HG03064 (cell line): ENCODE results near the gene GRID1.

Experiments used
- ATAC-seq: cut with Tn5 transposase; IDR thresholded peaks from one replicate; pipeline ENCODE4 v1.9.1; 2021; ENCODE audit warnings: low read depth; ENCODE audit not compliant: unreplicated experiment

Gene GRID1

DNA sequence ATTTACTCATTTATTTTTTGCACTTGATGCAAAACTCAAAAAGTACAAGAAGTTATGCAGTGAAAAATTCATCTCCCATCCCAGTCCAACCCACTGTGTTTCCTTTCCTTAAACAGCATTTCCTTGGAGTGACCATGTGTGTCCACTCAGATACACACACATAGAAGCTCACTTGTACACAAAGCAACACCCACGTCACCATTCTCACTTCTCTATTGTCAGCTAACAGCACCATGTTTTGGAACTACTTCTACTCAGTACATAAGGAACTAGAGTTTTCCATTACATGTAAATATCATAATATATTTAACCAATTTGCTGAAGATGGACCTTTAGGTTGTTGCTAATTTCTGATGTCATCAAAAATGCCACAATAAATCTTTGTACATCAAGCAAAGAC is 167.6 kb downstream of the GRID1 start:
- no peak for ATAC-seq

DNA sequence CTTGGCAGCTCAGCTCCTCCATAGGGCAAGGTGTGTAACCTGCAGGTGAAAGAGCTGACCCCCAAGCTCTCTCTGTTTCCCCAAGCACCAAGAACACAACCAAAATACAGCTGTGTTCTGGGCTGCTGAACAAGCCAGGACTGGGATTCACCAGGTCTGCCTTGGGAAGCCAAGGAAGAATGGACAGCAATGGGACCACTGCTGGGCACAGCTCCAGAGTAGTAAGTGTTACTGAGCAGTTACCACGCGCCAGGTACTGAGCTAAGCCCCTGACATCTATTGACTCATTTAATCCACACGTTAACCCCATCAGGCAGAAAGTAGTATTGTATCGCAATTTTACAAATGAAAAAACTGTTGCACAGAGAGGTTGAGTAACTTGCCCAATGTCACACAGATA is 168.3 kb downstream of the GRID1 start:
- no peak for ATAC-seq

DNA sequence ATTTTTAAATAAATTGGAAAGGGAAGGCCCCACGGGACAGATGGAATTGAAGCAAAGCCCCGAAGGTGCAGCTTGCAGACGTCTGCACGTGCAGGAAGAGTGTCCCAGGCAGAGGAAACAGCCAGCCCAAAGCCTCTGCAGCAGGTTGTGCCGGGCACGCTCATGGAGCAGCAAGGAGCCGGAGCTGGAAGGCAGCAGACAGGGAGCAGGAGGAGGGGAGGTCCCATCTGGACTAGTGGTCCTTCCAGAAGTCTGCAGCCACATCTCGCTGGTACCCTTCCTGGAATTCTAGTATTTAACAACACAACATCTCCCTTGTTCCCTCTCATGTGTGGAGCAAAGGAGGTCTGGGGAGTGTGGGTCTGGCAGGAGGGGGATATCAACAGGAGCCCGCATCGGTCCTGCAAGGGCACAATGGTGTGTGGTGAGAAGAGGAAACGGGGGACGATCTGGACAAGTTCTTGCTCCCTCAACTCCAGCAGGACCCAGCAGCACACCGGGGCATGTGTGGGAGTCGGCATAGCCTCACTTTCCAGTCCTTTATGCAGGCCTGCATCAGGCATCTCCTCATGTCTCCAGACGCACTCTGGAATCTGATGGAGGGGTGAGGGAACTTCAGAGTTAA is 169.3 kb downstream of the GRID1 start:
- no peak for ATAC-seq

DNA sequence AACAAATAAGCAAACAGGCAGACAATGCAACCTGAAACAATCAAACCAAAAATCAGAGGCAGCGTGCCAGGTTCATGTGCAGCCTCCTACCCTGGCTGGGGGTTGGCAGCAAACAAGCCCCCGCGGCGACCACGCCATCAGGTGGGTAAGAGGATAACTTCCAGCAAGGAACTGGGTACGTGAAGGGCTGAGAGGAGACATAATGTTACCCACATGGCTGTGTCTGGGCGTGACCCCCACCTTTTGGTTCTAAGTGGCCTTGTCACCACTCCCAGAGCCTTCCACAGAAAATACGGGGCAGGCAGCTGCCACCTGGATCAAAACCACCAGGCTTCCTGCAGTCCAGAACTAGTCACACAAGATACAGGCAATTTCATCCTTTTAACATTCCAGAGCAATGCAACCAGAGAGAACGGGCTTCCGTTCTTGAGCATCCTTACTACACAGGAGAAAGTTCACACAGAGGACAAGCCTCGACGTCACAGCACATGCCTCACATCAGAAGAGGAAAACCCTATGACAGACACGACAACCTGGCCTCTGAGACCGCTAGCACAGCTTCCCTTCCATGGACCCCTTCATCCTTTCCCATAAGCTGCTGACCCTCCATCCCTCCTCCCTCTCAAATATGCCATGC is 171.0 kb downstream of the GRID1 start:
- no peak for ATAC-seq

DNA sequence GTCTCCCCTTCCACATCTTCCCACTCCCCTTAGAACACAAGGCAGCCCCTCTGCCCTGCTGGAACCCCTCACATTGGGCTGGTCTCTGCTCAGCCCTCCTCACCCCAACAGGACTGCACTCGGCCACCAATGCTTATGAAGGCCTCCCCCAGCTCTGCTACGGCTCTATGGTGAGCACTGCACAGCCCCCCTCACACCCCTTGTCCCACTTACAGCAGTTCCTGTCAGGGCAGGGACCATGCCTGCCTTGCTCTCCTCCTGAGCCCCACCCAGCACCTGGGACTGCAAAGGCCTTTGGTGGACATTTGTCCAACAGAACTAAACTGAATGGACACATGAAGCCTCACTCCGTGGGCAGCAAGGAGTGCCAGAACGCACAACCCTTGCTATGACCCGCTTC is 171.9 kb downstream of the GRID1 start:
- ATAC-seq: no peak

DNA sequence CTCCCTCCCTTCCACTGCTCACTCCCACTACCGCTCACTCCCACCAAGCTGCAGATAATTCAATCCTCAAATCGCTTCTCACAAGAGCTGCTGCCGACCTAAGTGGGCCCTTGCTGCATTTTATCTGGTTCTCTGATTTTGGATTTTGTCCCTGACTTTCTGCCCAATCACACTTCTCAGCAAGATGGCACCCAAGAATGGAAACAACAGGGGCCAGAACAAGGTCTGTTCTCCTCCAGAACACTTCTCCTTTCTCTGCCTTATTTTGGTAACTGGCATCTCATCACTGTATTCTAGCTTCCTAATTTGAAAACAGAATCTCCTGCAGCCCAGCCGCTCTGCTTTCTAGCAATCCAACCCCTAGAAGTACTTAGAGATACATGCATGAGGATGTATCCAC is 172.8 kb downstream of the GRID1 start:
- no peak for ATAC-seq

DNA sequence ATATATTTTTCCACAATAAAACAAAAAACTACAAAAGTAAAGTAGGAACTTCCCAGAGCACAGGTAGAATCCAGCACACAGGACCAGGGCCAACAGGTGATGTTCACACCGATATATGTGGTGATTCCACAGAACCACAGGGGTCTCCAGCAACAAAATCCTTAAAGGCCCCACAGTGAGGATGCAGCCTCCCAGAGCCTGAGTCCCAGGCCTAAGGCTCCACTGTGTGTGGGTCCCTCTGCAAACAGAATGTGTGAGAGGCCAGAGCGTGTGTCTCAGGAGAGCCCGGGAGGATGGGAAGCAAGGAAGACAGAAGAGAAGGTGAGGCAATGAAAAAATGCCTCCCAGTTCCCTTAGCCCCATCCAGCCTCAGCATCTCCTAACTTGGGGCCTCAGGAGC is 173.9 kb downstream of the GRID1 start:
- ATAC-seq: no peak

DNA sequence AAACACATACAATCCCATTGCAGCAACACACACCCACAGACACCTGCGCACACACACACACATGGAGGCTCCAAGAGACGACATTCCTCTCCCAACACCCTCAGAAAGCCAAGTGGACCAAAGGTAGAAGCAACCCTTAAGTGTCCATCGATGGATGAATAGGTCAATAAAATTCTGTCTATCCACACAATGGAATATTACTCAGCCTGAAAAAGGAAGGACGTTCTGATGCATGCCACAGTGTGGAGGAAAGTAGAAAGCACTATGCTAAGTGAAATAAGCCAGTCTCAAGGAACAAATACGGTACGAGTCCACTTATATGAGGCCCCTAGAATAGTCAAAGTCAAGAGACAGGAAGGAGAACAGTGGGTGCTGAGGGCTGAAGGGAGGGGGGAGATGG is 174.4 kb downstream of the GRID1 start:
- ATAC-seq: no peak

DNA sequence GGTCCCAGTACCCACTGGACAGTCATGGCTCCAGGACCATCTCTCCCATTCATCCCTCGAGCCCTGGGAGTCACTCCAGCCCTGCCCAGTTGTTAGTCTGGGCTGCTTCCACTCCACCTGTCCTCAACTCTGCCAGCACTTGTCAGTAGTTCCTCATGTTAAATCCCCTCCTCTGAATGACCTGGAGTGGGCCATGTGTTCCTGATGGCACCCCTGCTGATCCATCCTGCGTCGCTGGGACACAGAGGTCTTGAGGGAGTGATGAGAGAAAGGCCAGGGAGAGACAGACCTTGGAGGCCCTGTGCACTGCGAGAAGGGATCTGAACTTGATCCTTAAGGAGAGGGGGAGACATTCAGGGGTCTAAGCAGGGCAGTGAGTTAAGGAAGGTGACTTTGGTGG is 174.9 kb downstream of the GRID1 start:
- ATAC-seq: no peak

DNA sequence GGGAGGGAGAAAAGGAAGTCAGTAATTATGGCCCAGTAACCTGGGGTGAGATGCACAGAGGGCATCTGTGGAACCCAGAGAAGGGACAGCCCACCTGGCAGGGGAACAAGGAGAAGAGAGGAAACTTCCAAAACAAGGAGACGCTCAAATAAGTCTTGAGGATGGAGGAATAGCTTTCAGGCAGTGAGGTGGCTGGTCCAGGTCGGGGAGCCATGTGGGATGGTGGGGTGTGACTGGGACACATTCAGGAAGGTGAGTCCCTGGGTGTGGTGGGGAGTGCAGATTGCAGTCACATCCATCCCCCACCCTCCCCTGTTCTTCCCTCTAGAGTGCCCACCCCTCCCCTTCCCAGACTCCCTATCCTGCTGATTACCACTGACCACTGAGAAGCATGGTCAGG is 175.4 kb downstream of the GRID1 start:
- no peak for ATAC-seq

DNA sequence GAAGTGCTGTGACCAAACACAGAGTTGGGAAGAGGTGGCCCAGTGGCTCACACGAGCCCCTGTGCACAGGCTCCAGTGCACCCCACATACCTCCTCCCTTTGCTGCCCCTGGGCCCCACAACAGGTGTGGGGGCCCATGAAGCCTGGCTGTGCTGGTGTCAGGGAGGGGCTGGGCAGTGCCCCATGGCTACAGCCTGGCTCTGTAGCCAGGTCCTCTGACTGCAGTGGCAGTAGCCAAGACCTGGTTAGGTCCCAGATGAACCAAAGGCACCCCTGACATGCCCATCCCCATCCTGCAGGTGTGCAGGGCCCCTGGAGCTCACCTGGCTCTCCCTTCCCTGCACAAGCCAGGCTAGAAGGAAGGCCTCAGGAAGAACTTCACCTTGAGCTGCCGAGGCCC is 176.3 kb downstream of the GRID1 start:
- ATAC-seq: no peak

DNA sequence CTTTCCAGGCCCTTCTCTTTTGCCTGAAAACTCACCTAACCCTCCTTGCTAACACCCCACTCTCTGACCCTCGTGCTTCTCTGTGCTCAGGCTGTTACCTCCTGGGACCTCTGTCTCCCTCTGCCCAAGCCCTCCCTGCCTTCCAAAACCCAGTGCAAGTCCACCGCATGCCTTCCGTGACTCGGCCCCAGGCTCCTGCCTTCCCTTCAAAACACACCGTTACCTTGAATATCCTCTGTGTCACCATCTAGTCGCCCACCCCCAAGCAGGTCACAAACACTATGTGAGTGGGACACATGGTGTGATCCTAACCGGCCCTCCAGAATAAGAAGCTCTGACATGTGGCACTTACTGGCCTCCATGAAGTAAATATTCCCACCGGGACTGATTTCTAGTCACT is 176.7 kb downstream of the GRID1 start:
- ATAC-seq: no peak

DNA sequence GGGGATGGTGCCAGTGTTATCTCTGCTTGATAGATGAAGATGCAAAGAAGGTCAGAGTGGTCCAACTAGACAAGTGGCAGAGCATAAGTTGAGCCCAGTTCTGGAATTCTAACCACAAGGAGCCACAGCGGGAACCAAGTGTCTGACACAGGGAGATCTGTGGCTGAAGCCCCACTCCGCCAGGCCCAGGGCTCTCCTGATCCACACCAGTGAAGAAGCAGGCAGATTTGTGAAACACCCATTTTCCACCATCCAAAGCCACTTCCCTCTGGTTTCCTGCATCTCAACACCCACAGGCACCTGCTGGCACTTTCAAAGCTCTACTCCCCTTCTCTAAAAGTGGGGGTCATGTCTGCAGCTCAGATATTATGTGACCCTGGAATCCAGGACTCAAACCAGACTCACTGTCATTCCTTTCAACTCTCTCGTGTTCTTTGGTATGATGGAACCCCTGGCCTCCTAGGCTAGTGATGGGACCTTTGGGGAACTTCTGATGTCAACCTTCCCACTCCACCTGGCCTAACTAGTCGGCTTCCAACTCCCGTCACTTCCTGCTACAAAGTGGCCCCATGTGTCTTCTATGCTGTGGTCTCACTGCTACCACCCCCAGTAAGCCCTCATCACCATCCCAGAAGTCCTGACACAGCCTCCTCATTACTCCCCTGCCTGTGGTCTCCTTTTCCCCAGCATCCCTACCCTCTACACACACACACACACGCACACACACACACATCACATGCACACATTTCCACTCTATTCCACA is 177.6 kb downstream of the GRID1 start:
- ATAC-seq: no peak

DNA sequence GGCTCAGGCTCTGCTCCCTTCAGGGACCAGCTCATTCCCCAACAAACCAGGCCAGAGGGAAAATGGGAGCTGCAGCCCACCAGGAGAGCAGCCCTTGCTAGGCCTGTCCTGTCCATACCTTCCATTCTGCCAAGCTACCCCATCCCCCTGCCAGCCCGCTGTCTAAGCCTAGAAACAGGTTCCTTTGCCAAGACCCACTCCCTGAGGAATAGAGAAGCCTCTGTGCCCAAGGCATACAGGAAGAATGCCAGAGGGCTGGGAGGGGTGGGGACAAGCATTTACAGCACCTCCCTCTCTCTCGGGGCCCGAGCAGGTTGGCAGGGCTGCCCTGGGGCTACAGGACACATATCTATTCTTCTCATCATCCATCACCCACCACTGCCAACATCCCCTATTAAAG is 178.3 kb downstream of the GRID1 start:
- ATAC-seq: no peak

DNA sequence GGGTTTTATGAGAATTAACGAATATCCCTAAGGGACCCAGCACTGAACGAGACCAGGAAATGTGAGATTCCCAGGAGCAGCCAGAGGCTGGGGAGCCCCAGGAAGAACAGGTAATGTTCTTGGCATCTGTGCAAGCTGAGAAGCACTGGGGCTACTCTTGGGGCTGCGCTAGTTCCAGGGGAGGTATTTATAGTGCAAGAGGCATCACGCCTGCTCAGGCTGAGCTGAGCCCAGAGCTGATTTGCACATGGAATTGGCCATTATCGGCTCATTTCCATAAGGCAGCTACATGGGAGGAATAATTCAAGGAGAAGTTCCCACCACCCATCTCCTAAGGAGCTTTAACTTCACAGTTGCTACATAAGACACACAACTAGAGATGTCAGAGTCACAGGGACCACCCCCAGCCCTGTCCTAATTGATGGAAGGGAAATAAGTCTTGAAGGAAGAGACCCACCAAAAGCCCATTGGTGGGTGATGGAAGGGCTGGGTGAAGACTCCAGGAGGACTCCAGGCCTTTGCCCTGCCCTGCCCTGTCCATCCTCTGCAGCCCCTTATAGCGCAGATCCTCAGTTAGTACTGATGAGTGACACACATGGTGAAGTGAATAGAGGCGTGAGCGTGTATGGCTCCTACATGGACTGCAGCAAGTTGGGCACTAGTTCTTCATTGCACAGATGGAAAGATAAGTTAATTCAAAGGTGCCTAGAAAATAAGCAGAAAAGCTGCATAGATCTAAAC is 178.9 kb downstream of the GRID1 start:
- ATAC-seq: no peak

DNA sequence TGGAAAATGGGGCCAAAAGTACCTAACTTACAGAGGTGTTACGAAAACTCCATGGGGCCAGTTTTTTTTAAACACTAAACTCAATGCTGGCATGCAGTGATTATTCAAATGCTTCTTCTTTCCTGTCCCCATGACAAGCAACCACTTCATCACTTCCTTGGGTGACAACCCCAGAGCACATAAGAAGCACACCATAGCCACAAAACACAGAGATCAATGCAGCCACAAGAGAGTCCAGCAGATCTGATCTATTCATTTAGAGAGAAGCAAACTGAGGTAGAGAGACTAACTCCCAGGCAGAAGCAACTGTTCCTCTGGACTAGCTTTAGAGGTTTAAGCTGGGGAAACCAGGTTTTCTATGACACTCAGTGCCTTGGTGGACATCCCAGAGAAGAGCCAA is 180.0 kb downstream of the GRID1 start:
- no peak for ATAC-seq

DNA sequence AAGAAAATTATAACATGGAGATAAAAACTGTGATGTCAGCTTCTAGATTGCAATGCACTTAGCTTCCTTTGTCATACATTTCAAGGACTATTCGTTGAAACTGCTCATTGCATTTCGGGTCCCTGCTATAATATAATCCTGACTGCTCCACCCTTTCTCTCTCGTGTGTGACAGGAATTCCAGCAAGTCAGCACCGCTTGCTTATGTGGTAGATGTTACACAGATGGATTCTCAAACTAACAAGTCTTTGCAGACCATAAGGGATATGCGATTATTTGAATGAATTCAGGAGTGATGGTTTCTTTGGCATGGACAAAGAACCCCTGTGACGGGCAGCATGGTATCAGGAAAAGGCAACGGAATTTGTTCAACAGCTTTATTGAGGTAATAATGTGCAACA is 184.0 kb downstream of the GRID1 start:
- no peak for ATAC-seq

DNA sequence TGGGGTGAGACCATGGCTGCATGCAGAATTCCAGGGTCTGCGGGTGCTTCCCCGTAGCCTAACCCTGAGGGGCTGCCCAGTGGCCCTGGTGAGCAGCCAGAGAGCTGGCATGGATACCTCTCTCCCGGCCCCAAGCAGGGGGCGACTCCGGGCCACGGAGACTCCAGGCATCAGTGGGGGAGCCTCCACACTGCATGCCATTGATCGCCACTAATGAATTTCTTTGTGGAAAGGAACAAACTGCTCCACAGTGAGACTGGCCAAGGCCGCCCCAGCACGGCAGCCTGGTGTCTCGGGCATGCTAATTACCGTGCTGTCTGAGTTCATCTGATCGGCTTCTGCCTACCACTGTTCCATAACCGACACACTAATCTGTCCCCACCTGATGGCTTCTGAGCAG is 184.4 kb downstream of the GRID1 start:
- ATAC-seq: no peak

DNA sequence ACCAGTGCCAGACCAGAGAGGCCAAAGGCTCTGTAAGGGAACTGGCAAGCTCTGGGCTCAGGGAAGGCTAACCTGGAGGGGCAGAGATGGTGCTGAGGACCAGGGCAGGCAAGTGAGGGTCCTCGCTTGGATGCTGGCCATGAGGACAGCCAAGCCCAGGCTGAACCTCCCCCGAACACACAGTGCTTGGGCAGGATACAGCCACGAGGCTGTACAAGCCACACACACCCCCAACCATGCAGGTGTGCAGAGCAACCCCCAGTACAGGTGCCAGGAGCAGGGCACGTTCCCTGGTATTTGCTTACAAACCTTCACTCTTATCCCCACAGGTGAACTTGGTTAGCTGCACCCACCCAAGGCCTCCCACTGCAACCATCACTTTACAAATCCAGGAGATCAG is 185.7 kb downstream of the GRID1 start:
- no peak for ATAC-seq

DNA sequence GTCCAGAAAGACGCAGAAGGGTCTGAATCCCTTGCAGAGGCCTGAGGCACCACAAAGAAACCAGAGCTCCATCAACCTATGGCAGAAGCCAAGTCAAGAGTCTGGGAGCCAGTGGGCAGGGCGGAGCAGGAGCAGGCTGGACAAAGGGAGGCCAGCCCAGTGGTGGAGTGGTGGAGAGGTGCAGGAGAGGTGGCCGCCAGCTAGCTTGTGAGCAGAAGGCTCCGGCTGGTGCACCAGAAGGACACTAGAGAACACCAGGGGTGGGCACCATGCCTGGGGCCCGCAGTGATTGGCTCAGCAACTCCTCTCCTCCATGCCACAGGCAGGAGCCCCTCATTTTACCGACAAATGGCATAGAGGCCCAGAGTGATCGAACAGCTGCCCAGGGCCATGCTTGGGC is 186.6 kb downstream of the GRID1 start:
- no peak for ATAC-seq

DNA sequence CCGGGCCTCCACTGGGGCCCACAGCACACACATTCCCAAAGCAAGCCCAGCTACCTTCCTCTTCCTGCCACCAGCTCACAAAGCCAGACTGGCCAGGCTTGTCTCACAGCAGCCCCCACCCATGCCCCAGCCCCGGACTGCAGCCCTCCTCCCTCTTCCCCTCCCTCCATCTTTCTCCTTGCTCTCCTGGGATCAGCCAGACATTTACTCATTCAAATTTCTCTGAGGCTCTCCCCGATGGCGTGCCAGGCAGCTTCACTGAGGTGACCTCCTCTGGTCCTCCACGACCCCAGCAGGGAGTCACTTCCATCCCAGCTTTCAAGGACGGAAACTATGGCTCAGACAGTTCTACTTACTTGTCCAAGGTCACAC is 187.5 kb downstream of the GRID1 start:
- ATAC-seq: no peak
